ENCODE results near the gene DPT. TPM values are rescaled to one million over a fixed set of nuclear protein-coding genes. Genes with fewer than 3 reads are reported as not detected.

The DPT gene
- total RNA-seq, 1 donor from 2014 or later = 310 TPM

GRCh38 chr1:168736520-168736919 is 7.5 kb upstream of the DPT start:
- no peak for DNase-seq (ENCODE audit: low spot score)

- DNase-seq (ENCODE audit: low spot score) = no peak
Observed at GRCh38 chr1:168735974-168736373, 7.0 kb upstream of the DPT start.

GRCh38 chr1:168734946-168735345 is 5.9 kb upstream of the DPT start:
- DNase-seq (ENCODE audit: low spot score) = no peak

- DNase-seq (ENCODE audit: low spot score) = no peak
Observed at GRCh38 chr1:168734271-168734670, 5.3 kb upstream of the DPT start.

- no peak for DNase-seq (ENCODE audit: low spot score)
Observed at GRCh38 chr1:168733241-168733640, 4.2 kb upstream of the DPT start.

- DNase-seq (ENCODE audit: low spot score) = no peak
Observed at GRCh38 chr1:168732736-168733135, 3.7 kb upstream of the DPT start.

- no peak for DNase-seq (ENCODE audit: low spot score)
Observed at GRCh38 chr1:168731244-168731953, 2.4 kb upstream of the DPT start.

GRCh38 chr1:168729405-168729802 is 398 bp upstream of the DPT start:
- DNase-seq (ENCODE audit: low spot score) = no peak

- DNase-seq (ENCODE audit: low spot score) = no peak
Observed at GRCh38 chr1:168726719-168727118, 2.3 kb downstream of the DPT start.

- no peak for DNase-seq (ENCODE audit: low spot score)
Observed at GRCh38 chr1:168726281-168726680, 2.7 kb downstream of the DPT start.

GRCh38 chr1:168725831-168726230 is 3.2 kb downstream of the DPT start:
- DNase-seq (ENCODE audit: low spot score) = no peak

GRCh38 chr1:168725060-168725459 is 3.9 kb downstream of the DPT start:
- no peak for DNase-seq (ENCODE audit: low spot score)

- DNase-seq (ENCODE audit: low spot score) = no peak
Observed at GRCh38 chr1:168723000-168723399, 6.0 kb downstream of the DPT start.

GRCh38 chr1:168720839-168721238 is 8.2 kb downstream of the DPT start:
- no peak for DNase-seq (ENCODE audit: low spot score)

GRCh38 chr1:168719306-168720111 is 9.5 kb downstream of the DPT start:
- DNase-seq (ENCODE audit: low spot score) = no peak

- no peak for DNase-seq (ENCODE audit: low spot score)
Observed at GRCh38 chr1:168717906-168718891, 10.8 kb downstream of the DPT start.

GRCh38 chr1:168714012-168714411 is 15.0 kb downstream of the DPT start:
- no peak for DNase-seq (ENCODE audit: low spot score)

- DNase-seq (ENCODE audit: low spot score) = no peak
Observed at GRCh38 chr1:168709405-168710363, 19.3 kb downstream of the DPT start.

GRCh38 chr1:168708698-168709404 is 20.2 kb downstream of the DPT start:
- no peak for DNase-seq (ENCODE audit: low spot score)
